SIG-M5 treated with dmso at 0.1 percent for 504 hours (cell line): ENCODE measurements around the gene PPIE.
"Not testable (repeated sequence)": the region's sequence is repeated elsewhere in the genome, so short reads cannot be mapped to it uniquely, and the experiment has no call there.

Experiments used
- DNase-seq: peaks from one replicate; lab custom pipeline; 2025; ENCODE audit not compliant: unreplicated experiment; lab: John Stamatoyannopoulos, UW

The PPIE gene

GRCh38 chr1:39757501-39757900 lies 18.8 kb downstream of the PPIE start:
- DNase-seq = no peak

GRCh38 chr1:39758556-39759435 lies 20.1 kb downstream of the PPIE start:
- DNase-seq = no peak

GRCh38 chr1:39759436-39759726 lies 20.7 kb downstream of the PPIE start:
- no peak for DNase-seq

- DNase-seq = no peak
Observed at GRCh38 chr1:39760074-39761008, 21.7 kb downstream of the PPIE start.

GRCh38 chr1:39761016-39761415 lies 22.3 kb downstream of the PPIE start:
- DNase-seq = no peak

- no peak for DNase-seq
Observed at GRCh38 chr1:39761557-39762260, 23.0 kb downstream of the PPIE start.

GRCh38 chr1:39762550-39763540 lies 24.2 kb downstream of the PPIE start:
- DNase-seq = no peak

GRCh38 chr1:39763619-39764374 lies 25.1 kb downstream of the PPIE start:
- DNase-seq = not testable (repeated sequence)

GRCh38 chr1:39764512-39764911 lies 25.8 kb downstream of the PPIE start:
- DNase-seq = not testable (repeated sequence)

GRCh38 chr1:39766466-39766865 lies 27.8 kb downstream of the PPIE start:
- not testable (repeated sequence) for DNase-seq

GRCh38 chr1:39769502-39769901 lies 30.8 kb downstream of the PPIE start:
- DNase-seq = not testable (repeated sequence)

- not testable (repeated sequence) for DNase-seq
Observed at GRCh38 chr1:39770100-39771021, 31.7 kb downstream of the PPIE start.

- not testable (repeated sequence) for DNase-seq
Observed at GRCh38 chr1:39771022-39771532, 32.4 kb downstream of the PPIE start, which contains the start of gene OXCT2. Gene OXCT2 (minus strand): TSS chr1:39771348. CDS start chr1:39771255, 93 bp downstream.

GRCh38 chr1:39773369-39773979 lies 34.8 kb downstream of the PPIE start:
- DNase-seq = not testable (repeated sequence)

- not testable (repeated sequence) for DNase-seq
Observed at GRCh38 chr1:39775141-39775540, 36.5 kb downstream of the PPIE start.

GRCh38 chr1:39775676-39776399 lies 37.2 kb downstream of the PPIE start:
- not testable (repeated sequence) for DNase-seq

GRCh38 chr1:39776400-39776713 lies 37.7 kb downstream of the PPIE start:
- no peak for DNase-seq
